Fibroblast of the aortic adventitia (primary cell): ENCODE results near the gene PON1. TPM values are rescaled to one million over a fixed set of nuclear protein-coding genes. Genes with fewer than 3 reads are reported as not detected.
A peak's percentile ranks its signal among the peaks of the same experiment; 100 is the strongest.

Source experiments
- DNase-seq: peaks from one replicate; pipeline ENCODE4 v3.0.0-alpha.2; 2010; ENCODE audit warnings: low read depth
- H3K4me3 ChIP-seq: 2 replicates; pipeline ENCODE4 v1.5.1; 2011; ENCODE audit warnings: low read depth, mild to moderate bottlenecking, control low read depth, low read length, moderate library complexity
- total RNA-seq: library from RNA; depleted of rRNA; stranded (reverse); fragments of >200 nt; gene quantifications from 2 replicates; pipeline ENCODE4 v1.2.3, GENCODE V29; 2012; ENCODE audit warnings: low replicate concordance
- TF ChIP-seq, protein P1 (sequence below): IDR thresholded peaks from 2 replicates; pipeline ENCODE4 v1.5.1; 2011; ENCODE audit warnings: mild to moderate bottlenecking, low read length, control low read depth, inconsistent platforms; ENCODE audit not compliant: insufficient read depth

PON1 gene
- not detected in 2 replicates for total RNA-seq

DNA sequence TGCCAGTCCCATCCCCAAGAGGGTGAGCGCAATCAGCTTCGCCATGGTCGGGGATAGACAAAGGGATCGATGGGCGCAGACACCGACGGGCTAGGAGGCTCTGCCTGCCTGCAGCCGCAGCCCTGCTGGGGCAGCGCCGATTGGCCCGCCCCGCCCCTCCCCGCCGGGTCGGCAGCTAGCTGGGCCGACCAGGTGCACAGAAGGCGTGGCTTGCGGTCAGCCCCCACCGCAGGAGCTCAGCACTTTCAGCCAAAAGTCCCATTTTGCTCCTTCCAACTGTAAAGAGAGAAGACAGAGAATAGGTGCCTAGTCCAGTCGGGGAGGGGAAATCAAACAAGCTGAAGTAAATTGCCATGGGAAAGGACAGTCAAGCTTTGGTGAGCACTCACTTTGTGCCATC is at the start of gene PON1:
PON1 (minus strand) TSS at position 102 of the 400 bp plus-strand sequence; CDS start at position 45, 57 bp downstream.
- TF ChIP-seq, protein P1, sequence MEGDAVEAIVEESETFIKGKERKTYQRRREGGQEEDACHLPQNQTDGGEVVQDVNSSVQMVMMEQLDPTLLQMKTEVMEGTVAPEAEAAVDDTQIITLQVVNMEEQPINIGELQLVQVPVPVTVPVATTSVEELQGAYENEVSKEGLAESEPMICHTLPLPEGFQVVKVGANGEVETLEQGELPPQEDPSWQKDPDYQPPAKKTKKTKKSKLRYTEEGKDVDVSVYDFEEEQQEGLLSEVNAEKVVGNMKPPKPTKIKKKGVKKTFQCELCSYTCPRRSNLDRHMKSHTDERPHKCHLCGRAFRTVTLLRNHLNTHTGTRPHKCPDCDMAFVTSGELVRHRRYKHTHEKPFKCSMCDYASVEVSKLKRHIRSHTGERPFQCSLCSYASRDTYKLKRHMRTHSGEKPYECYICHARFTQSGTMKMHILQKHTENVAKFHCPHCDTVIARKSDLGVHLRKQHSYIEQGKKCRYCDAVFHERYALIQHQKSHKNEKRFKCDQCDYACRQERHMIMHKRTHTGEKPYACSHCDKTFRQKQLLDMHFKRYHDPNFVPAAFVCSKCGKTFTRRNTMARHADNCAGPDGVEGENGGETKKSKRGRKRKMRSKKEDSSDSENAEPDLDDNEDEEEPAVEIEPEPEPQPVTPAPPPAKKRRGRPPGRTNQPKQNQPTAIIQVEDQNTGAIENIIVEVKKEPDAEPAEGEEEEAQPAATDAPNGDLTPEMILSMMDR, result no peak
- DNase-seq, result no peak
- no peak within 1 kb of the TSS for H3K4me3 ChIP-seq

DNA sequence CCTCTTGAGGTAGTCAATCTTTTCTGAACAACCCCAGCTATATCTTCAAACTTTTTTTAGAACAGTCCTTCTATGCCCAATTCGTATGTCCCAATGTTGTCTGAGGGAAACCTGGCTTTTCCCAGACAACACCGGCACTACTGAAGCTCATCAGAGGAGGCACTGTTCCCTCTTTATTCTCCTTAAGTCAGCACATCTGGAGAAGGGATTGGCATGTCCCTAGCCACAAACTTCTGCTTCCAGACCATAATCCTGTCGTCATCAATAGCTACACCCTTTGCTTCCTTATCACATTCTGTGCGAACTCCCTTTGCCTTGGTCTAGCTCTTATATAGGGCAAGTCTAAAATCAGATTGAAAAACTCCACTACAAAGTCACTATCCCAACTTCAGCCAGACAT is 49.0 kb upstream of the PON1 start:
- DNase-seq, result no peak
- TF ChIP-seq, protein P1, result no peak
- H3K4me3 ChIP-seq, result no peak overlapping the region

DNA sequence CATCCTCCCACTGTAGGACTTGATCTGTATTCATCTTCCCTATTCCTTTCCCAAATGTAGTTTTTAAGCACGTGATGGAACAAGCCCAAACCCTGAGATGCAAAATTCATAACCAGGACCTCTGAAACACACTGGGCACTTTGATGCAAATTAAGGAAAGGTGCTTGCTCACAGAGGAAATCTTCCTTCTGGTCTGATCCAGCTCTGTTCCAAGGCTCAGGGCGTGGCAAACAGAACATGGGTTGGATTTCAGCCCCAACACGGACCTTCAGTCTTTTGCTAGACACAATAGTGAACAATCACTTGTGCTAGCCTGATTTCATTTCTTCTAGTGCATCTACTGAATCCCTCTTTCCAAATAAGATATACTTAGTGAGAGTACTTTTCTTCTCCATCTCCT is 43.9 kb upstream of the PON1 start:
- TF ChIP-seq, protein P1, result no peak
- DNase-seq, result no peak

DNA sequence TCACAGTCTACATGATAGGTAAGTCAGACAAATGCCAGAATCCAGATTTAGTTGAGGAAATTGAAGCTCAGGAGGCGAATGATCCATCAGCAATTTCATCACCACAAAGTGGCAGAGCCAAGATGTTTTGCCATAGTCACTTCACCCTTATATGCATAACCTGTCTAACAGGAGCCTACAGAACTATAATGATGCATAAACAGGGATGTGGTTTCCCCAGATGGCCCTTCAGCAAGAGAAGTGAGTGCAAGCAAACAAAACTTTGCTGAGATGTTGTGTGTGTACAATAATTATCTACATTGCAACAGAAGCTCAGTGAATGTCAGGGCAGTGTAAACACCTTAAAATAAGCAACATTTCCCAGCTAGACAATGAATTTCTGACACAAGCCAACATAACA is 43.3 kb upstream of the PON1 start:
- DNase-seq, result no peak
- no peak overlapping the region for H3K4me3 ChIP-seq
- TF ChIP-seq, protein P1, result no peak

More for the DNA sequence above, 43.9 kb upstream of the PON1 start:
- no peak overlapping the region for H3K4me3 ChIP-seq

DNA sequence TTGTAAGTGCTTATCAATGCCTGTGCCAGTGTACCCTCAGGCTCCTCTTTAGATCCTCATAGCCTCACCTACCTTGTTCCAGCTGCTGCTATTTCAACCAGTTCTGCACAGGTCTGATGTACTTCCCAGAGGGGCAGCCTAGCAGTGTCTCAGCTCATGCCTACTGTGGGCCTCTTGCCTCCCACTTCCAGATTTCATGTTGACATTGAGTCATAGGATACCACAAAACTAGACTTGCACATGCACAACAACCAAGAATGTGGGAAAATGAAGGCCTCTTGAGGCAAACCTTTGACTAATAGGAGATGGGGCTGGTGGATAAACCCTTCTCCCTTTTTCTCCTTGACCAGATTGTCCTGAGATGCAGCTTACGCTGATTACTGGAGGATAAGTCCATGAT is 40.8 kb upstream of the PON1 start:
- TF ChIP-seq, protein P1, result no peak
- no peak overlapping the region for H3K4me3 ChIP-seq
- DNase-seq, result no peak

DNA sequence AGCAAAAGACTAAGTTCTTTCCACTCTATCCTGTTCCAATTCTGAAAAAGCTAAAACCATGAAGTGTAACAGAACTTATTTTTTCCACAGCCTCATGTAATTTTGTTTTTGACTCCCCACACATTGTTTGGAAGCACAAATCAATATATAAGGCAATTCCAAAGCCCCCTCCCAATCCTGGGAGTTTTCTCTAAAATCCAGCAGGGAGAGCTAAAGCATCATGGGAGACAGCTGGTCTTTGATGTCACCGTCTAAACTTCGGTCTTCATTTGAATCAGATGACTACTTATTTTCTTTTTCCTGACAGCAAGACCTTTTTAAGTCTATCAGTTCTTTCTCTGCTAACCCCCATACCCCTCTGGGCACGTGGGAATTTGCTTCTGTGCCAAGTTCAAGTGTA is 33.3 kb upstream of the PON1 start:
- TF ChIP-seq, protein P1, result no peak
- peak; percentile 5 for DNase-seq
- no peak overlapping the region for H3K4me3 ChIP-seq

DNA sequence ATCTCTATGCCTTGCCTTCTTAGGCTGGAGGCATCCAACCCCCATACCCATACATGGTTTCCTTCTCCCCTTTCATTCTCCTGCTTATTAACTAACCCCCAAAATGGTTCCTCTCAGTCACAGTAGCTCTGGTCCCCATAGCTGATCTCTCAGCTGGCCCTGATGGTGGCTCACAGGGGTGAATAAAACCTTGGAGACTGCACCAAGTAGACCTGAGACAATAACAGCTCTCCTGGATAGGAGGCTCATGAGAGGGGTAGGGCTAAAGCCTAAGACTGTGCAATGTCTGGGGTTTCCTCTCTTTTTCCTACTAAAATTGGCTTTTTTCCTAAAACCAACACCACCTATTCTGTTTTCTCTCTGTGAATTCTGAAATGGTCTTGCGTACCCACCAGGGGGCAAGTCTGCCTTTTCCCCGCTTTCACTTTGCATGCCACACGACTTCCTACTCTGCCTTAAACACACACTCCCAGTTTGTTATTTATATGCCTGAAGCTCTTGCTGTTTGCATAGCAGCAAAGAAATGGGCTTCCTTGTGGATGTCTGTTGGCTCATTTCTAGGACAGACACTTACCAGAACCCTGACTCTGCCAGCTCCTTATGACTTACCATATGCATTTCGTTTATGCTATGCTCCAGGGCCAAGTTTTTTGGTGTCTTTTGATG is 18.4 kb upstream of the PON1 start:
- no peak overlapping the region for H3K4me3 ChIP-seq
- TF ChIP-seq, protein P1, result no peak
- DNase-seq, result no peak
